ENCODE measurements around the gene ZNF106.

Gene ZNF106

DNA sequence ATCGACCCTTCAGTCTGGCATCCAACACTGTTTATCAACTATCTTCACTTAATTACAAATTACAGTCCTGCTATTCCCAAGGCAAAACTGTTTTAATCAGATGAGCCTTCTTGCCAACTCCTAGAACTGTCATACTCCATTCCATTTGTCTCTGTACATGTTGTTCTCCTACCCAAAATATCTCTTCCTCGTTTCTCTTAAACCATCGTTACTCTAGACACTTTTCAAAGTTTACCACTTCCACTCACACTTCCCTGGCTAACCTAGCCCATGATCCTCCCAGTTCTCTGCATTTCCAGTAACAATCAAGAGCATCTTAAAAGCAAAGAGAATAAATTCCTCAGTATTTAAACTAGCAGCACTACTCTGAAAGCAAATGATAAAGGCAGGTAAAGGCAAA lies 19.9 kb downstream of the ZNF106 start:
- DNase-seq: no peak

DNA sequence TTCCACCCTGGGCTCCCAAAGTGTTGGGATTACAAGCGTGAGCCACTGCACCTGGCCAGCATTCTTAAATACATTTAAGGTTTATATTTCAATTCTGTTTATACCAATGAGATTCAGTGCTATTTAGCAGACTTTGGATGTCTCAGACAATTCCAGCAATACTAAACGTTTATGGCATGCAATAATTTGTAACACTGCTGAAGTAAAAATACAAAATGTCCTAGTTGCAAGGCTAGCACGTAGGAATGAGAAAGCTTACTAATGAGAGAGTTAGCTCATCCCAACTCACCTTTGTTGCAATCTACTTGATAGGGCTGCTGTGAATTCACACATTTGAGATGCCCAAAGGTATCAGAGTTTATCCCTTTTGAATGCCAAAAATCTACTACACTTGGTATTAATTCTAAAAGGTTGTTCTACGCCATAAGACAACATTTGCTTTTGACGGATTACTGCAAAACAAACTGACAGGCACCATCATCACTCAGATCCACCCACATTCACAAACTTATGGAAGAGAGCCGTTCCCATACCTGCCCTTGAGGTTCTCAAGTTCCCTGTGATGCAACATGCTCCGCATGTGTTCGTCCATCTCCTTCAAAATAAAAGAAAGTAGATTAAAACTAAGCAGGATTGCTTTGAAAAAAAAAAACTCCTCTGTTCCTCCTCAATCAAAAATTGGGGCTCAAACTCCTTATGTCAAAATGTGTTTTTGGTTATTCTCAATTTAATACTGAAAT lies 25.3 kb downstream of the ZNF106 start:
- DNase-seq: no peak

DNA sequence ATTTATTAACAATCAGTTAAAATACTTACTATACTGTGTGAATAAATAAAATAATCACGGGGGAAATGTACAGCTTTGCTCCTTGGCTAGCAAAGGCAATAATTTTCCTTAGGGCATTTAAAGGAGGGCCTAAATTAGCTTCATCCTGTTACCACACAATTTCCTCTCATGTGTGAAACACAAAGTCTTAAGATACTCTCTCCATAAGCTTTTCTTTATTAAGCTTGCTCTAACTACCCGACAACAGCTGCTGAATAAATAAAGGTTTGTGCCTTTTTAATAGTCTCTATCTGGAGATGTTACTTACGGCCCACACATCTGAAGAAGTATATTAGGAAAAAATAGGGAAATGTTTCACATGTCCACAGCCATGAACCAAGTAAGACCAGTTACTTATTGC lies 29.7 kb downstream of the ZNF106 start:
- DNase-seq: no peak

DNA sequence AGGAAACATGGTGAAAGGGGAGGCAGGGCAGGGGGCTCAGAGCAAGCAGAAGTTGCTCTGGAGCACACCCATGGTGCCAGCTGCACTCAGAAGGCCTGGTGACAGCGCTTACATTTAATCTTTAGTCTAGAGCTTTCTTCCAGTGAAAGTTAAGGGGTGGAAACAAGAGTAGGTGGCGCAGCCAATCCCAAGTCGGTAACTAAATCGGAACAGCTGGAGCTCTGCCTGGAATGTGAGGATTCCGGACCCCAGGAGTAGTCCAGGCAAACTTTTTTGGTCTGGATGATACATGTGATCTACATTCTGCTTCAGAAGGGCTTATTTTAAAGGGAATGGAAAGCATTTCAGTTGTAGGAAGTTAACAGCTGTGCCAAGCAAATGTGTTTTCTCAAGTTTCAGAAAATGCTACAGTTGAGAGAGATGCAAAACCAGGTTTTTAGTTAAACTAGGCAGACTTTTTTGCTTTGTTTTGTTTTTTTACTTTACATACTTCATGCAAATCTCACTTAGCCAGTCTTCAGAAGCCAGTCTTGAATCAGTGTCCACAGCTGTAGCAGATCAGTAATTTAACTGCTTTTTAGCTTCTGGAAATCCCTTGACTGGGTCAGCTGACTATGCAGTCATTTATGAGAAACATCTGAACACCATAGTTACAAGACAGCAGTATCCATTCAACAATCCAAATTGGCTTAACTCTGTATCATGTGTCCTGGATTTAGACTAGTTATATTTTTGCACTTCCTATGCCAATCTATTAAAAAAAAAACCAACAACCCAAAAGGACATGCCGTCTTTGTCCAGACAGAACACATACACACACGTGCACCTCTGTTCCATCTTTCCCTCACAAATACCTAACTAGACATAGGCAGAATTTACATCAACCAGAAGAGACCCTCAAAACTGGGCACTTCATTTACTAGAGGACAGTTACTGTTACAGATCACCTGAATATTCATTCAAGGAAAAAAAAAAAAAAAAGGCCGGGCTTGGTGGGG lies 33.2 kb downstream of the ZNF106 start:
- no peak for DNase-seq

DNA sequence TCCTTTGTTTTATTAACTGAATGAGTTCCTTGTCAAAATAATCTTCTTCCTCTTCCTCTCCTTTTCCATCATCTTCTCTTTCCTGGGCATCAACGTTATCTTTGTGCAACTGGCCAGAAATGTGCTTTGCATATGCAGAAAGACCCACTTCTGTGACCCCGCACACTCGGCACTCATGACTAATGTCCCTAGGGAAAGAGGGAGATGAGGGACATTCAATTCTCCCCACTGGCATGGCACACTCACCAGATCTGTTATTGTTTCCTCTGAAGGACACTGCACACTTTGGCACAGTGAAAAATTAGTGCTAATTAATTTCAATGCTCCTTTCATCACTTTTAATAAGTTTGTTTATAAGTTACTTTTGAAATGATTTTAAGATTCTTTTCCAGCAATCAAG lies 34.0 kb downstream of the ZNF106 start:
- DNase-seq: no peak

DNA sequence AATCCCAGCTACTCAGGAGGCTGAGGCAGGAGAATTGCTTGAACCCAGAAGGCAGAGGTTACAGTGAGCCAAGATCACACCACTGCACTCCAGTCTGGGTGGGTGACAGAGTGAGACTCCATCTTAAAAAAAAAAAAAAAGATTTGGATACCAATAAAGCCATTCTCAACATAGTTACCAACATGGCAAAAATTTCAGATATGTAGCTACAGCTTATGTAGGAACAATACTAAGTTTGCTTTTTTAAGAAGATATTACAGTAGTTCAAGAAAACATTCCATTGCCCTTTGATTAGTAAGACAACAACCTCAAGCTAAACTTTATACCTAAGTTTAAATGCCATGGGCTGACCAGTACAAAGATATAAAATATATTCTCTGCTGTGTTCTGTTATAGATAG lies 34.4 kb downstream of the ZNF106 start:
- DNase-seq: no peak

DNA sequence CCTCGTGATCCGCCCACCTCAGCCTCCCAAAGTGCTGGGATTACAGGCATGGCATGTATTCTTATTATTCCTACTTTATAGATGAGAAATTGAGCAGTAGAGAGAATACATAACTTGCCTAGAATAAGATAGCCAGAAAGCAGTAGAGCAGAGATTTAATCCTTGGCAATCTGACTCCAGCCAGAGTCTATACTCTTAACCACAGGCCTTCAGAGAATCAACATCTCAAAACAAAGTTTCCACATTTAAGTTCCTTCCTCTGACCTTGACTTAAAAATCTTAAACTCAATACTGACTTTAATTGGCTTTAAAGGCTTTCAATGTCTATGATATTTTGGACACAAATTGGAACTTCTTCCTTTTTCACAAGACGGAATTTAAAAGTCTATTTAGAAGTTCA lies 37.1 kb downstream of the ZNF106 start:
- no peak for DNase-seq

DNA sequence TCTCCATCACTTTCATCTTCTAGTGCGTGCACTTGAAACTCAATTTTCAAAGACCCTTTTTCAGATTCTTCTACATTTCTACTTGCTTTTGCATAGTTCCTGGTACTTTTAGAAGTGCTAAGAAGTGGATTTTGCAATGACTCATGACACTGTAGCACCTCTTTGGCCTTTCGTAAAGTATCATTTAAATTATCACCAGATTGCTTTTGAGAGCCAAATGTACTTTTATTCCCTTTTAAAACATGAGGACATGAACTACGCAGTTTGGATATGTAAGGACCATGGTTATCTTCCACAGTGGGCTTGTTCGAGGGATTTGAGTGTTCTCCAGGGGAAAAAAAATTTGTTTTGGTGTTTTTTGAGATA lies 40.5 kb downstream of the ZNF106 start:
- DNase-seq: no peak

DNA sequence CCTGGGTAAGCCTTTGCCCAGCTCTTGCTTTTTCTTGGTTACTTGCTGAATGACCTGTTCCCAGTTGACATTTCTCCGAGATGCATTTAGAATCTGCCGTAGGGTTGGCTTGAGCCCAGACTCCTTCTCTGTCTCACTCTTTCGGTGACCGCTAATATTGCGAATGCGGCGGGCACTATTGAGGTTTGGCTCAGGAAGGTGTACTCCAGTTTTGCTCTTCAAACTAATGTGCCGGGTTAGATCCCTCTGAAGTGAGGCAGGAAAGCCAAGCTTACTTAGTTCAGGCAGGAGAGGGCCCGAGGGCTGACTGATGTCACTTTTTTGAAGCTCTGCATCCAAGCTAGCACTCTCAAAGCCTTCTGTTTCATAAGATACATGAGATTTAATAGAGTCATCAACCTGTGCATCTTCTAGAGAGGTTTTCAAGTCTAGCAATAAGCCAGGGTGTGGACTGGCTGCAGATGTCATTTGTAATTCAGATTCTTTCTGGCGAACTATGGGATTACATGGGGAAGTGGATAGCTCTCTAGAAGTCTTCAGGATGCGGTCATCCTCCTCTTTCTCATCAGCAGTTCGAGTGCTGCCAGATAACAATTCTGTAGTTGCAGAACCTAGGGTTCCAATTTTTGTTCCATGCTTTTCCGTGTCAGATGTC lies 41.0 kb downstream of the ZNF106 start:
- DNase-seq: no peak

DNA sequence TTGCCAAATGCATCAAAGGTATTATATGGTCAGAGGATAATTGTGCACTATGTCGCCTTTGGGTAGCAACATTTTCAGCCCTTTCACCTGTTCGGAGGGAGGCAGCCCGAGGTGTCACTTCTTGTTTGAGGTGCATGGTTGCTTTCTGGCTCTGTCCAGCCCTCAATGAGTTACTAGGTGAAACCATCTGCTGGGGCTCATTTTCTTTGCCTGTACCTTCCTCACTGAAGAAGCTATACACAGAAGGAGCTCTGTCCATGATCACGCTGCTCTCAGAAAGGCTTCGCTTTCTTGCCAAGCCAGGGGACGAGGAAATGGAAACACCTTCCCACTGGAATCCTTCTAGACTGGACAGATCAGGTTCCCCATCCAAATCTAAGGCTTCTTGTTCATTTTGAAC lies 42.7 kb downstream of the ZNF106 start:
- DNase-seq: no peak

DNA sequence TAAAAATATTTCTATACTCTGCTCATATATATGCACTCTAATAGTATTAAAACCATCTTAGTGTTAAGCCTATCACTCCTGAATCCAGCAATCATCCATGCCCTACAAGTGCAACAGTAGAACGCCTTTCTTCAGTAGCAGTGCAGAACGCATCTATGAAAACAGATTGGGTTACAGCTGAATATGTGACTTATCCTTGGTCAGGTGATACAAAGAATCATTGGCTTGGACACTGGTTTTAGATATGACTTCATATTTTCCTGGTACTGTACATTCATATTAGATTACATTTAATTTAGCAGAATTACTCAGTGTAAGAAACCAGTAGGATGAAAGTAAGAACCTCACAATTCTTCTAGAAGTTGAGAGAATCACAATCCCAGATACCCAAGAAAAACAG lies 43.3 kb downstream of the ZNF106 start:
- DNase-seq: no peak

DNA sequence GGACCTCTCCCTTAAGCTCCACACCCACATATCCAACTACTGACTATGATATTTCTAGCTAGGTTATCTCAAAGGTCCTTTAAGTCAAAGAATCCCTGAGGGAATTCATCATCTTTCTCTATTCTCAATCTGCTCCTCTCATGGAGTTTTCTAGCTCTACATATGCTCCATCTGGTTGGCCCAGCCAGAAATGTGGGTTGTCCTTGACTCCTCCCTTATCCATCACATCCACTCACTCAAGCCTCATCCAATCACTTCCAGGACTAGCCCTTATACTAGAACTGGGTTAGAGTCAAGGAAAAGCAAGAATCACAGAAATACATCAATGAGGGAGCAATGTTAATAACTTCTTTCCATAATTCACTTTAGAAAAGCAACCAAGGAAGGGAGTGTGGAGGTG lies 45.4 kb downstream of the ZNF106 start:
- no peak for DNase-seq

DNA sequence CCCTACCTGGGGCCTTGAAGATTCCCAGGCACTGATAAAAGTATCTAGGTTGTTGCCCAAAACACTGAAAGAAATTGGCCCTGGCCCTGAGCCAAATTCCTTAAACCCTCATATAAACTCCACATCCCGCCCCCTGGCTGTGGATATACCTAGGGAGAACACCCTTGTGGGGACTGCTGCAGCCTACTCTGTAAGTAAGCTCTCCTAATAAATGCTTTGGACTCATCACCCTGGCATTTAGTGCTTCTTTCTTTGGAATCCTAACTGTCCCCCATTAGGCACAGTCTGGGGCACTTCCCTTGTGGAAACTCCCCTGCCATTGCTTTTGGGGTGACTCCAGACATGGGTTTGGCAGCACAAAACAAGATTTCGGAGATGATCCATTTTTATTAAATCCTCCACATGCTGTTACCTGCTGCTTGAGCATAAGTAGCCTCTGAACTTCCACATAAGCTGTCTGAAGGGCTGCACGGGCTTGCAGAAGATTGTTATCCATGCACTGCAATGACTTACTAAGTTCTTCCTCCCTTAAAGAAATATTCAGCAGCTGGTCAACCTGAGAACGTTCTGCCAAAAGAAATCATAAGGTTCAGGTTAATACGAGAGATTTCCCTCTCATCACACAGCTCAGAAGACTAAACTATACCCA lies 46.4 kb downstream of the ZNF106 start:
- no peak for DNase-seq

DNA sequence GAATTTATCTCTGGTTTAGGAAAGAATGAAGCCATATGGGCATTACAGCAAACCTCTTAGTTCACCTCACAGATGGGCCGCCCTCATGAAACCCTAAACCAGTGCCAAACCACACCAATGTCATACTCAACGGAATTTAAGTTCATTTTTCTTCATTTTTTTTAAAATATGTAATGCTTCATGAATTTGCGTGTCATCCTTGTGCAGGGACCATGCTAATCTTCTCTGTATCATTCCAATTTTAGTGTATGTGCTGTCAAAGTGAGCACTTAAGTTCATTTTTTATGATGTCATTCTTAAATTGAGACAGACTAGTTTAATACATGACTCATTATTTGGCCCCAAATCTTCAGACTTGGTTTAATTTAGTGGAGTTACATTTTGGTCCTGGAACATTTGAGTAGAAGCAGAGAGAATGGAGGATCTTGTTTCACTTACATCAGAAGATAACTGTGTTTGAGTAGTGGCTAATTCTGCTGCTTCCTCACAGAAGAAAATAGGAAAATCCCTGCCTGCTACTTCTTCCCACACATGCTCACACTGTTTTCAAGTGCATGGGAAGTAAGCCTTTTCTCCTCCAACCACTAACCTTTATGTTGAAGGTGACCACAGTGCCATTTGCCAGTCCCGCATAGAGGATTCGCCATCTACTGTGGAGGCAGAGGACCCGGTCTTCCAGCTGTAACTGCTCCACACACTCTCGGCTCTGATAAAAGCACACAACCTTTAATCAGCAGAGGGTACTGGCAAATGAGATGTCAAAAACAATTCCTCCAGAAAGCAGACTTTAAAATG lies 63.3 kb downstream of the ZNF106 start:
- DNase-seq: no peak

DNA sequence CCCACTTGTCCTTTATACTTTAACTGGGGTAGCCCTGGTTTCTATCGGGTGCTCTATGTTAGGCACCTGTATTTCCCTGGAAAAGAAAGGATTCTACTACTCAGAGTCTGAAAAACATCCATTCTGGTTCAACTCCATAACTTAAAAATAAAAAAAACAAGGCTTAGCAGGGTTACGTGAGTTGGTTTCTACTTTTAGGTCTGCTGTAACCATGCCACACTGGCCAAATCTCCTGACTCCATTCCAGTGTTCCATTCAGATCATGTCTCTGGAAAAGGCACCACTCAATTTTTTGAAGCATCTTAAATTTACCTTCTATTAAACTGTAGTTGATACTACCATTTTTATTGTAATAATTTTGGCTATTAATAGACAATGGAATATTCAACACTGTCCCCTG lies 69.6 kb downstream of the ZNF106 start:
- no peak for DNase-seq

DNA sequence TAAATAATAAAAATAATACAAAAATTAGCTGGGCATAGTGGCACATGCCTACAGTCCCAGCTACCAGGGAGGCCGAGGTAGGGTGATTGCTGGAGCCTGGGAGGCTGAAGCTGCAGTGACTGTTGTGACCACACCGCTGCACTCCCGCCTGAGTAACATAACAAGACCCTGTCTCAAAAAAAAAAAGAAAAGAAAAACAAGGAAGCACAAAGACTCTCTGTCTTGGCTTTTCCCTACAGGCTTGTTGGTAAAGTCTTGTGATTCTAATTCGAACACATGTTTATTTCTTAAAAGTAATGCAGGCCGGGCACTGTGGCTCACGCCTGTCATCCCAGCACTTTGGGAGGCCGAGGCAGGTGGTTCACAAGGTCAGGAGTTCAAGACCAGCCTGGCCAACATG lies 71.6 kb downstream of the ZNF106 start:
- DNase-seq: no peak

DNA sequence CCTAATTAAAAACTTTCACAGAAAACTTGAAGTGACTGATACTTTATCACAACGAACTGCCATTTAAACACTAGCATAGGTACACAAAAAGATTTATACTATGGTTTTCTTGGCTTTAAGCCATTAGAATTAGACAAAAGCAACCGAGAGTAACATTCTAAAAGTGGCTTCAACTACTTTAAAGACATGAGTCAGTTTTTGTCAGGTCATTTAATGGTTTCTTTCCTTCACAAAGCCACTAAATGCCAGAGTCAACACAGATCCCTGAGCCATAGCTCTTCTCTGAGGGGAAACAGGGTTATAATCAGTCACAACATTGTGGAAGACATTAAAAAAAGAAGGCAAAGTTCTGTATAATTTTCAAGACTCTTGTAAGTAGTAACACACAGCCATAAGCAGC lies 77.0 kb downstream of the ZNF106 start:
- DNase-seq: no peak

DNA sequence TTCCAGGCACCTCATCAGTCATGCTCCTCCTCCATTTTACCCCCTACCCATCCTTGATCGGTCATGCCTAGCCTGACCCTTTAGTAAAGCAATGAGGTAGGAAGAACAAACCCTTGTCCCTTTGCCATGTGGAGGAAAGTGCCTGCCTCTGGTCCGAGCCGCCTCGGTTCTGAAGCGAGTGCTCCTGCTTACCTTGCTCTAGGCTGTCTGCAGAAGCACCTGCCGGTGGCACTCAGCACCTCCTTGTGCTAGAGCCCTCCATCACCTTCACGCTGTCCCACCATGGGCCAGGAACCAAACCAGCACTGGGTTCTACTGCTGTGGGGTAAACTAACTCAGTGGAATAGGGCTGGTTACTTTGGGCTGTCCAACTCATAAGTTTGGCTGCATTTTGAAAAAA lies 79.1 kb downstream of the ZNF106 start:
- no peak for DNase-seq

DNA sequence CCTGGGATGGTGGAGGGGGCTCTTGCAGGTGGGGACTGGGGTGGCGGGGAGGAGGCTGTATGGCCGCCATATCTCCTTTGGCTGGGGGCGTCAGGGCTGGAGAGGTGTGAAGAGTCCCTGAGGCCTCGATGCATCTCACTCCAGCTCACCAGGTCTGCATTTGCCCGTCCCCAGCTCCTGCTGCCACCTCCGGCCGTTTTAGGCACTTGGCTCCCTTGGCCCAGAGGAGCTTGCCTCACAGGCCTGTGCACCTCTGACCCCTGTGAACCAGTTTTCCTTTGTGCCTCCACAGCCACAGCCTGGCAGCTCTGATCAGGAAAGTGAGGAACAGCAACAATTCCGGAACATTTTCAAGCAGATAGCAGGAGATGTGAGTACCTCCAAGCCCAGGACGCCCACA lies 81.9 kb downstream of the ZNF106 start:
- no peak for DNase-seq

DNA sequence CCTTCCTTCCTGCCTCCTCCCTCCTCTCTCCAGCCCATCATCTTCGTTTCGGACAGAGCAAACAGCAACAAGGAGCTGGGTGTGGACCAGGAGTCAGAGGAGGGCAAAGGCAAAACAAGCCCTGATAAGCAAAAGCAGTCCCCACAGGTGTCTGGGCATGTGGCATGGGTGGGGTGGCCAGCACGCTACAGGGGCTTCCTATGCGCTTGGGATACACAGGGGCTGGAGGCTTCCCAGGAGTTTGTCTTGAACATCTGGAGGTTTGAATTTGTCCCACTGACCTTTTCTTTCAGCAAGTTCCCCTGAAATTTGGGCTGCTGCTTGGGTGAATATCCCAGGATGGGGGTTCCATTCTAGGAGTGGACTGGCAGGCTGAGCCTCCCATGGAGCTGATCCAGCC lies 82.8 kb downstream of the ZNF106 start:
- DNase-seq: no peak

DNA sequence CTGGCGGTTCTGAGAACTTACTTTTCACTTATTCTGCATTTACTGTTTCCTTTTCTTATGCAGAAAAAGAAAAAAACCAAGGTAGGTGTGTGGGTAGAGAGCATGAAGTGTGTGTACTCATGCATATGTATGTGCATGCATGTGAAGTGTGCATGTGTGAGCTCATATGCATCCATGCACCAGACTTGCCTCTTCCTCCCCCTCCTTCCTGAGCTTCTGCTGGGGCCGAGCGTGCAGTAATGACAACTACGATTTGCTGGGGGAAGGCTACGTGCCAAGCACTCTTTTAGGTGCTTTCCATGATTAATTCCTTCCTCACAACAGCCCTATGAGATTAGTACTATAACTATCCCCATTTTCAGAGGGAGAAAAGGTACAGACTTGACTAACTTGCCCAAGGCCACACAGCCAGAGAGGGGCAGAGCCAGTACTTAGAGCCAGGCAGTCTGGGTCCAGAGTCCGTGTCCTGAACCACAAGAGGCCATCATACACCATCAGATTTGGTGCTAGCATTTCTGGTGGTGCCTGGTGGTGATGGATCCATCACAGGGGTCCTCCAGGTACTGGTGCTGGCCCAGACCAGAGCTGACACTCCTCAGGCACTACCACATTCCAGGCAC lies 85.0 kb downstream of the ZNF106 start:
- DNase-seq: no peak
